ENCODE measurements around the gene ST7.

The ST7 gene

DNA sequence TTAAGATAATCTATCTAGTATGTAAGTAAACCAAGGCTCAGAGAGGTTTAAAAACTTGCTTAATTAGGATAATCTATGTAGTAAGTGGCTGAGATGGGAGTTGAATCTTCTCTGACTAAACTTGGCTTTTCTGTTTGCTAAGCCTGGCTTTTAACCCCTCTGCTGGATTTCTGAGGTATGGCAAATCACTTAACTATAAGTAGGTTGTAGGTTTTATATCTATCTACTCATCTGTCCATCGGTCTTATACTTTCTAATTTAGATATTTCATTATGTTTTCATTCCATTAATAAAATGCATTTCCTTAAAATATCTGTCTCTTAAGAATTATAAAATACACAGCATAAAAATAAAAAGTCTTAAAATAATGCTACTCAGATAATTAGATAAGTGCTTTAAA lies 59.4 kb downstream of the ST7 start:
- in situ Hi-C loops (cut with MboI; ENCODE audit: low sequenced_read_pairs): no loop called here
- peak in 1 of 2 experiments; percentile 41 for DNase-seq (ENCODE audit: low spot score in 2 of 2)
- H3K4me1 ChIP-seq: no peaks in the 10 kb centered on the region

GRCh38 chr7:117014099-117014656 lies 60.9 kb downstream of the ST7 start:
- Histone ChIP-seq H3K4me3 (no peak overlapping the region), H3K9me3 (no peaks in the 10 kb centered on the region), H3K27me3 (ENCODE audit: low read depth) (no peaks in the 10 kb centered on the region), H3K4me1 (no peaks in the 10 kb centered on the region), H3K36me3 (replicated peaks) (no peaks in the 10 kb centered on the region)
- in situ Hi-C loops (cut with MboI; ENCODE audit: low sequenced_read_pairs): no loop called here
- DNase-seq (ENCODE audit: low spot score in 2 of 2): no peak

More for the DNA sequence above, 59.4 kb downstream of the ST7 start:
- Histone ChIP-seq H3K9me3 (no peaks in the 10 kb centered on the region), H3K27me3 (ENCODE audit: low read depth) (no peaks in the 10 kb centered on the region), H3K4me3 (no peak overlapping the region), H3K36me3 (replicated peaks) (no peaks in the 10 kb centered on the region)

- no peaks in the 10 kb centered on the region for H3K9me3 ChIP-seq
- peaks cover 3% of the 10 kb centered on the region for H3K4me1 ChIP-seq
- in situ Hi-C loops (cut with MboI; ENCODE audit: low sequenced_read_pairs): no loop called here
- DNase-seq (ENCODE audit: low spot score in 2 of 2): no peak
- no peaks in the 10 kb centered on the region for H3K36me3 ChIP-seq (replicated peaks)
- H3K4me3 ChIP-seq: no peak overlapping the region
- H3K27me3 ChIP-seq (ENCODE audit: low read depth): no peaks in the 10 kb centered on the region
Measured at GRCh38 chr7:117014673-117015133, 61.4 kb downstream of the ST7 start.

- no peak for DNase-seq (ENCODE audit: low spot score in 2 of 2)
- Histone ChIP-seq H3K4me3 (no peak overlapping the region), H3K4me1 (peaks cover 9% of the 10 kb centered on the region), H3K9me3 (no peaks in the 10 kb centered on the region), H3K36me3 (replicated peaks) (no peaks in the 10 kb centered on the region), H3K27me3 (ENCODE audit: low read depth) (no peaks in the 10 kb centered on the region)
- in situ Hi-C loops (cut with MboI; ENCODE audit: low sequenced_read_pairs): no loop called here
Measured at GRCh38 chr7:117015258-117016184, 62.2 kb downstream of the ST7 start.

GRCh38 chr7:117017017-117017451 lies 63.7 kb downstream of the ST7 start:
- no peaks in the 10 kb centered on the region for H3K36me3 ChIP-seq (replicated peaks)
- no peaks in the 10 kb centered on the region for H3K27me3 ChIP-seq (ENCODE audit: low read depth)
- no peak overlapping the region for H3K4me3 ChIP-seq
- in situ Hi-C loops (cut with MboI; ENCODE audit: low sequenced_read_pairs): no loop called here
- H3K9me3 ChIP-seq: no peaks in the 10 kb centered on the region
- H3K4me1 ChIP-seq: peaks cover 13% of the 10 kb centered on the region
- no peak for DNase-seq (ENCODE audit: low spot score in 2 of 2)

DNA sequence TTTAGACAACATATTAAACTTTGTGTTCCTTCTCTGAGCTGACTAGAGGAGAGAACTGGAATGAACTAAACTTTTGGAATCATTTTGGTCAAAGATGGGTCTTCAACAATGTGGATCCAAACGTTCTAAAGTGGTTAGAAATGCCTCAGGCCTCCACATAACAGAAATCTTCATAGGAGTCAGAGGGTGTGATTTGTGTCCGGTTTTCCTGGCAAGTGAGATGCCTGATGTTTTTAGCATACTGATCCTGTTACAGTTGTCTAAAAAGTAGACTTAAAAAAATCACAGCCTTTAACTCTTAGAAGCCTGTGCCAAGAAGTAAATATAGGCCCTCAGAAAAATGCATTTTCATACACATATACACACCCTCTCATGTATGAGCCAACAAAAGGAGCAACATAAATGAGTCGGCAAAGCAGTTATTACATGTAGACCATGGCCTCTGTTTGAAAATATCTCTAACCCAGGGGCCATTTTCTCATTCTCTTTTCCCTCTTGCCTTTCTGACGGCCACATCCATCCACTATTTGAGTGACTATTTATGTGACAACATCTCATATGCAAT lies 64.5 kb downstream of the ST7 start:
- no peak for DNase-seq (ENCODE audit: low spot score in 2 of 2)
- H3K4me1 ChIP-seq: peaks cover 13% of the 10 kb centered on the region
- no peak overlapping the region for H3K4me3 ChIP-seq
- H3K27me3 ChIP-seq (ENCODE audit: low read depth): no peaks in the 10 kb centered on the region
- in situ Hi-C loops (cut with MboI; ENCODE audit: low sequenced_read_pairs): no loop called here
- no peaks in the 10 kb centered on the region for H3K9me3 ChIP-seq
- no peaks in the 10 kb centered on the region for H3K36me3 ChIP-seq (replicated peaks)

- Histone ChIP-seq H3K4me3 (no peak overlapping the region), H3K27me3 (ENCODE audit: low read depth) (no peaks in the 10 kb centered on the region), H3K9me3 (no peaks in the 10 kb centered on the region), H3K36me3 (replicated peaks) (no peaks in the 10 kb centered on the region), H3K4me1 (peaks cover 13% of the 10 kb centered on the region)
- no peak for DNase-seq (ENCODE audit: low spot score in 2 of 2)
- in situ Hi-C loops (cut with MboI; ENCODE audit: low sequenced_read_pairs): no loop called here
Measured at GRCh38 chr7:117018713-117019112, 65.4 kb downstream of the ST7 start.

- no peak for DNase-seq (ENCODE audit: low spot score in 2 of 2)
- in situ Hi-C loops (cut with MboI; ENCODE audit: low sequenced_read_pairs): no loop called here
- no peaks in the 10 kb centered on the region for H3K9me3 ChIP-seq
Measured at GRCh38 chr7:117019287-117019686, 66.0 kb downstream of the ST7 start.

DNA sequence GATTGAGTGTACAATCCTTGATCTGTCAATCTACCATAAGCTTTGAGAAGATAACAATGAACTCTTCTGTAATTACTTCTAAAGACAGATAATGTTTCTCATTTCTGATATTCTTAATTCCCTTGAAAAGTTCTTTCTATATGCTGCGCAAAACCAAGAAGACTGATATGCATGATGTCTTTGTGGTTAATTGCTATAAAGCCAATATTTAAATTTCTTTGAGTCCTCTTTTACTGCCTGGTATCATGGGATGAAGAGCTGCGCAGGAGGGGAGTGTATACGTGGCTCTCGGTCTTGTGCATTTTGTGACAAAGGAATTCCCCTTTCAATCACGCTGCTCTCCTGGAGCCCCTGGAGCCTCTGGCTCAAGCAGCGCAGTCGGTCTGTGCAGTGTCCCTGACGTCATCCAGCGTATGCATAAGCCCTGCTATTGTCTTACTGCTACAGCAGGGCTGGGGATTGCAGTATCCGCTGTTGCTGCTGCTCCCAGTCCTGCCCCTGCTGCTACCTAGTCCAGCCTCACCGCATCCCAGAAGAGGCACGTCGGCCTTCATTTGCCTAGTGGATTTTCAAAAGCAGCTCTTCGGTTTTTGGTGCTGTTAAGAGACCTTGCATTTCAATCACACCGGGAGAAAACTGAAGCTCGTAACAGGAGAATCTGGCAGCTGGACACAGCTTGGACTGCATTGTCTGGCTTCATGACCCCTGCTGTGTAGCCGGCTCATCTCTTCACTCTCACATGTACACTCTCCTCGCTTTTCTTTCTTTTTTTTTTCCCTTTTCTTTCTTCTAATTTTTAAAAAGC lies 66.7 kb downstream of the ST7 start:
- no peaks in the 10 kb centered on the region for H3K27me3 ChIP-seq (ENCODE audit: low read depth)
- H3K4me3 ChIP-seq: peak overlapping the region; percentile 12
- DNase-seq (ENCODE audit: low spot score in 2 of 2): peak; percentile 85 to 90
- no peaks in the 10 kb centered on the region for H3K9me3 ChIP-seq
- in situ Hi-C loops (cut with MboI; ENCODE audit: low sequenced_read_pairs): no loop called here
- H3K36me3 ChIP-seq (replicated peaks): no peaks in the 10 kb centered on the region
- H3K4me1 ChIP-seq: peaks cover 13% of the 10 kb centered on the region

More at GRCh38 chr7:117019287-117019686, 66.0 kb downstream of the ST7 start:
- Histone ChIP-seq H3K36me3 (replicated peaks) (no peaks in the 10 kb centered on the region), H3K4me1 (peaks cover 13% of the 10 kb centered on the region), H3K4me3 (no peak overlapping the region), H3K27me3 (ENCODE audit: low read depth) (no peaks in the 10 kb centered on the region)

DNA sequence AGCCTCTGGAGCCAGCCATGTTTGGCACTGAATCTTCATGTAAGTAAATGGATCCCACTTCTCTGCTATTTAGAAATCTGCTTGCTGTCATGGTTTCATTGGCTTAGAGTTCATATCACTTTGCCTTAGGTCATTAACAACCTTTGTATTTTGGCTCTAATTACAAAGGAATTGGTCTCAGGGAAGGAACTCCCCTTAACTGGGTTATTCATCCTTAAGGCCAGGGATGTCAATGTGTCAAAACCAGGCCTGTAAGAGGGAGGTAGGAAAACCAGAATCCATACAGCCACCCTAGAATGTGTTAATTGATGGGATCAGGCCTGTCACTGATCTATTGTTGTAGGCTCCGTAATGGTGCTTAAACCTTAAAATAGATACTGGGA lies 67.3 kb downstream of the ST7 start:
- in situ Hi-C loops (cut with MboI; ENCODE audit: low sequenced_read_pairs): no loop called here
- Histone ChIP-seq H3K9me3 (no peaks in the 10 kb centered on the region), H3K4me3 (no peak overlapping the region), H3K27me3 (ENCODE audit: low read depth) (no peaks in the 10 kb centered on the region), H3K36me3 (replicated peaks) (no peaks in the 10 kb centered on the region), H3K4me1 (peaks cover 13% of the 10 kb centered on the region)
- DNase-seq (ENCODE audit: low spot score in 2 of 2): peak in 1 of 2 experiments; percentile 49

DNA sequence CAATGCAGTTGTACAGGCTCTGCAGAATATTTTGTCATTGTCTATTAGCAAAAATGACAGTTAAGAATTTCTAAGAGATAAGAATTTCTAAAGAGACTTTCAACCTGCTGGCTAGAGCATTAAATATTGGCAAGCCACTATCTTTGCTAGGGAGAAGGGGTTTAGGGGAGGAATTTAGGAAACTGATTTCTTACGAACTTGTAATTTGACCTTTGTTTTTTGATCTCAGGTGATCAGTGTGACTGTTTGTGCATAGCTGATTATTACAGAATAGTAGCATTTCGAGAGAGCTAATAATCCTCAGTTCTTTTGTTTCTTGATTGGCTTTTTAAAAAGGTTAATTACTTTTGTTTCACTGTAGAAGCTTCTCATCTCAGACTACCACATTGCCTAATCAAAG lies 68.1 kb downstream of the ST7 start:
- H3K4me3 ChIP-seq: no peak overlapping the region
- DNase-seq (ENCODE audit: low spot score in 2 of 2): no peak

GRCh38 chr7:117021986-117022385 lies 68.7 kb downstream of the ST7 start:
- H3K4me3 ChIP-seq: no peak overlapping the region
- H3K9me3 ChIP-seq: no peaks in the 10 kb centered on the region
- no peaks in the 10 kb centered on the region for H3K36me3 ChIP-seq (replicated peaks)
- in situ Hi-C loops (cut with MboI; ENCODE audit: low sequenced_read_pairs): no loop called here
- H3K27me3 ChIP-seq (ENCODE audit: low read depth): no peaks in the 10 kb centered on the region
- no peak for DNase-seq (ENCODE audit: low spot score in 2 of 2)
- peaks cover 13% of the 10 kb centered on the region for H3K4me1 ChIP-seq

More for the DNA sequence above, 68.1 kb downstream of the ST7 start:
- Histone ChIP-seq H3K36me3 (replicated peaks) (no peaks in the 10 kb centered on the region), H3K9me3 (no peaks in the 10 kb centered on the region), H3K4me1 (peaks cover 13% of the 10 kb centered on the region), H3K27me3 (ENCODE audit: low read depth) (no peaks in the 10 kb centered on the region)
- in situ Hi-C loops (cut with MboI; ENCODE audit: low sequenced_read_pairs): no loop called here

- no peaks in the 10 kb centered on the region for H3K36me3 ChIP-seq (replicated peaks)
- in situ Hi-C loops (cut with MboI; ENCODE audit: low sequenced_read_pairs): no loop called here
- peaks cover 13% of the 10 kb centered on the region for H3K4me1 ChIP-seq
- H3K9me3 ChIP-seq: no peaks in the 10 kb centered on the region
- no peak for DNase-seq (ENCODE audit: low spot score in 2 of 2)
- no peak overlapping the region for H3K4me3 ChIP-seq
- no peaks in the 10 kb centered on the region for H3K27me3 ChIP-seq (ENCODE audit: low read depth)
Measured at GRCh38 chr7:117023325-117023854, 70.1 kb downstream of the ST7 start.
